Measurements from ENCODE around the gene HRAS.
"Not testable (repeated sequence)": the region's sequence is repeated elsewhere in the genome, so short reads cannot be mapped to it uniquely, and the experiment has no call there.

Gene HRAS

DNA sequence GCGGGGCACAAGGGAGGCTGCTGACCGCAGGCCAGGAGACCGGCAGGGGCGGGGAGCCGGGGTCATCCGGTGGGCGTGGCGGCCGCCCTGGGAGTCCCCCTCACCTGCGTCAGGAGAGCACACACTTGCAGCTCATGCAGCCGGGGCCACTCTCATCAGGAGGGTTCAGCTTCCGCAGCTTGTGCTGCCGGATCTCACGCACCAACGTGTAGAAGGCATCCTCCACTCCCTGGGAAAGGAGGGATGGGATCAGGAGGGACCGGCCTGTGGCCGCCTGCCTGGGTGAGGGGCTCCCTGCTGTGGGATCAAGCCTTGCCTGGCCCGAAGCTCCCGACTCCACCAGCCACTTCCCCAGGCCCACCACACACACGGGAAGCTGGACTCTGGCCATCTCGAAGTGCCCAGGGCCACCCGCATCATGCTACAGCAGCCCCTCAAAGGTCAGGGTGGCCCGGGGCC is 2.8 kb downstream of the HRAS start:
- no peak for DNase-seq

DNA sequence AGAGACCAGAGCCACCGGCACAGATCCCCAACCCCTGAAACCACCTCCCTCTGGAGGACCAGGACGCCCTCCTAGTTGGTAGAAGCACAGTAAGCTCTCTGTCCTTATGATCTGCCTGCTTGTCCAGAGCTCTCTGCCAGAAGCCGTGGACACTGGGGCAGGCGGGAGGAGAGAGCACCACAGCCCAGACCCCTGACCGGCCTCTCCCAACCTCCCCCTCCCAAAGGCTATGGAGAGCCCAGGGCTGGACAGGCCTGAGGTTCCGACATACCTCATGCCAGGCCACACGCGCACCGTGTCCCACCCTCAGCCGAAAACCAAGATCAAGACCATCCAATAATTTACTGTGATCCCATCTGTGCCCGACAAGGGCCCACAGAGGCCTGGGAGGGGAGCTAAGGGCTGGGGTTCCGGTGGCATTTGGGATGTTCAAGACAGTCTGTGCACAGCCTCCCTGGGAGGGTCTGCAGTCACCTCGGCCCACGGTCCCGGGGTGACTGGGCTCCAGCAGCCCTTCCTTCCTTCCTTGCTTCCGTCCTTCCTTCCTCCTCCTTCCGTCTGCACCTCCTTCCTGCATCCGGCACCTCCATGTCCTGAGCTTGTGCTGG is 3.4 kb downstream of the HRAS start:
- no peak for DNase-seq

DNA sequence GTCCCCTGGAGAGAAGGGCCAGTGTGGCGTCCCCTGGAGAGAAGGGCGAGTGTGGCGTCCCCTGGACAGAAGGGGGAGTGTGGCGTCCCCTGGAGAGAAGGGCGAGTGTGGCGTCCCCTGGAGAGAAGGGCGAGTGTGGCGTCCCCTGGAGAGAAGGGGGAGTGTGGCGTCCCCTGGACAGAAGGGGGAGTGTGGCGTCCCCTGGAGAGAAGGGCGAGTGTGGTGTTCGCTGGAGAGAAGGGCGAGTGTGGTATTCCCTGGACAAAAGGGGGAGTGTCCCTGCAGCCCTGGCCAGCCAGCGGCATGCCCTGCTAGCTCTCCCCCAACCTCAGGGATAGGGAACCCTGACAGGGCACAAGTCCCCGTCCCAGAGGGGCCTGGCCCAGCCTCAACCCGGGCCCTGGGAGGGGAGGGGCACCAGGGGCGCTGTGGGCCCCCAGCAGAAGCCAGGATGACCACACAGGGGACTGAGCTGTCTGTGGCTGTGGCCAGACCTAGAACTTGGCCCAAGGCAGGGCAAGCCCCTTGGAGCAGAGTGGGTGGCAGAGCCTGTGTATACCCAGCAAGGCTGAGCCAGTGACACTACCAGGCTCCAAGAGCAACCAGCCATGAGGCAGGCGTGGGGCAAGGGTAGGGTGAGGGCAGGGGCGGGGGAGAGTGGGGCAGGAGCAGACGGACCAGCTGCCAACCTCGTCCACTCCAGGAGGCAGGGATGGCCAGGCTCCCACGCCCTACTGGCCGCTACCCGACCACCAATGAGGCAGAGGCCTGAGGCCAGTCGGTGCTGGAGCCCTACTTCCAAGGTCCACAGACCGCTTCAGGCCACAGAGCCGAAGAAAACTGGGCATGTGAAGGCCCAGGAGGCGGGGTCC is 4.2 kb downstream of the HRAS start:
- DNase-seq = no peak

- no peak for DNase-seq
Measured at GRCh38 chr11:529728-530411, 5.5 kb downstream of the HRAS start.

DNA sequence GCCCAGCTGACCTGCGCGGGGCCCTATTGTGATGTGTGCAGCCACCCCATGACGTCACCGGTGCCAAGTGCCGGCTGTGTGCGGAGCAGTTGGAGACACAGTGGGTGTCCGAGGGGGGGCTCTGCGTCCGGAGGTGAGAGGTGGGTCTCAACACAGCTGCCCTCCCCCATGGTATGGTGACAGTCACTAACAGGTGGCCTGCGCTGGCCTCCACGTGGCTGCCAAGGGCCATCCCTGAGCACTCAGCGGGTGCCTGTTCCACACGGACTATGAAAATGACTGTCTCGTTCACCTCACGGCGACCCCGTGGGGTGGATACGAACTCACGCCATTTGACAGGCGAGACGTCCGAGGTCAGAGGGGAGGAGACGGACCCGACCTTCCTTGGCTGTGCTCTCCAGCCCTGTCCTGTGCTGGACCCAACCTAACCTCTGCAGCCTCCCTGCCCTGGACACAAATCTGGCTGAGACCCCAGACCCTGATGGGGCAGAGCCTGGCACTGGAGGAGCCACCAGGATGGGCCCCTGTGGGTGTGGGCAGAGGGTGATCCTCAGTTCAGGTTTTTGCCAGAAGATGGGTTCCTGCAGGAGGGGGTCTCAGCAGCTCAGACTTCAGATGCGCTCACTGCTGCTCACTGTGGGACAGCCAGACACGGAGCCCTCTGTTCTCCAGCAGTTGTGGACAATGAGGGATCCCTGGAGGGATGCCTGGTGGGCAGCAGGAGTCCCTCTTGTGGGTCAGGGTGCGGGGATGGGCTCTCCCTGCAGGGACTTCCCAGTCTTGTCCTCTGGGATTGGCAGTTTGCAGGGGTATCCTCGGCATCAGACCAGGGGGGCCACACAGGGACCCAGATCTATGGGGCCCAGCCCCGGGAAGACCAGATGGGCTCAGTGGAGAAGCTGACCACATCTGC is 6.3 kb downstream of the HRAS start:
- DNase-seq = no peak

- DNase-seq = no peak
Measured at GRCh38 chr11:528166-528814, 7.1 kb downstream of the HRAS start.

DNA sequence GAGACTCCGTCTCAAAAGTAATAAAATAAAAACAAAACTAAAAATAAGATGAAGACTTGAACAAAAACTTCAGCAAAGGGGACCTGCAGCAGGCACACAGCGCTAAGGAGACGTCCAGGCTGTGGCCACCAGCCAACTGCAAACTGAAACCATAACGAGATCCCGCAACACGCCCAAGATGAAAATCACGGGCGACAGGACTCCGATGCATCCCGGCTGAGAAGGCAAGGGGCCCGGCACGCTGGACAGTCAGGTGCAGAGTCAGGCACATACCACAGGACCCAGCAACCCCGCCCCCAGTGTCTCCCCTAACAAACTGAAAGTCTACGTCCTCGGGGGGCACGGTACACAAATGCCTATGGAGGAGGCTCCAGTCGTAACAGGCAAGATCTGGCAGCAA is 9.2 kb downstream of the HRAS start:
- DNase-seq = no peak

DNA sequence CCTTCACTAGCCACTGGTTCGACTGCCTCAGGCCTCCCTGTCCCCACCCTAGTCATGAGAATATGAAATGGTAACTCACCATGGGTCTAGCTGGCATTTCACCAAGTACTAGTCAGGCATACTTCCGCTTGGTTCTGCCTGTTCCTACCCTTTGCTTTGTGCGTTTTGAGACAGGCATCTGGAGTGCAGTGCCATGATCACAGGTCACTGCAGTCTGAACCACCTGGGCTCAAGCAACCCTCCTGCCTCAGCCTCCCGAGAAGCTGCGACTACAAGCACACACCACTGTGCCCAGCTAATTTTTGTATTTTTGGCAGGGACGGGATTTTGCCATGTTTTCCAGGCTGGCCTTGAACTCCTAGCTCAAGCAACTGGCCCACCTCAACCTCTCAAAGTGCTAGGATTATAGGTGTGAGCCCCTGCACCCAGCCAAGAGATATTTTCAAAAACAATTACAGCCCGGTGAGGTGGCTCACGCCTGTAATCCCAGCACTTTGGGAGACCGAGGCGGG is 14.1 kb downstream of the HRAS start:
- DNase-seq = no peak

GRCh38 chr11:520428-521176 is 14.8 kb downstream of the HRAS start:
- DNase-seq = no peak

- no peak for DNase-seq
Measured at GRCh38 chr11:518463-519202, 16.7 kb downstream of the HRAS start.

- DNase-seq = not testable (repeated sequence)
Measured at GRCh38 chr11:516918-517685, 18.3 kb downstream of the HRAS start.

DNA sequence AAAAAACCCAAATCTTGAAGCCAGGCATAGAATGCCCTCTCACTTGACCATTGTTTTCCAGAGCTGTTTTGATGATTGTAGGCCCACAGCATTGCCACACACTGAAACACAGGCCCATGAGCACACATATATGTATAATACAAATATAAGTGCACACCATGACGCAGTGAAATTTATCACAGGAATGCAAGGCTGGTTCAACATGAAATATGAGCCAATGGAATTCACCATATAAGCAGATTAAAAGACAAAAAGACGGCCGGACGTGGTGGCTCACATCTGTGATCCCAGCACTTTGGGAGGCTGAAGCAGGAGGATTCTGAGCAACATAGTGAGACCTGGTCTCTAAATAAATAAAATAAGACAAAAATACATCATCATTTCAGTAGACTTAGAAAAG is 19.0 kb downstream of the HRAS start:
- no peak for DNase-seq

DNA sequence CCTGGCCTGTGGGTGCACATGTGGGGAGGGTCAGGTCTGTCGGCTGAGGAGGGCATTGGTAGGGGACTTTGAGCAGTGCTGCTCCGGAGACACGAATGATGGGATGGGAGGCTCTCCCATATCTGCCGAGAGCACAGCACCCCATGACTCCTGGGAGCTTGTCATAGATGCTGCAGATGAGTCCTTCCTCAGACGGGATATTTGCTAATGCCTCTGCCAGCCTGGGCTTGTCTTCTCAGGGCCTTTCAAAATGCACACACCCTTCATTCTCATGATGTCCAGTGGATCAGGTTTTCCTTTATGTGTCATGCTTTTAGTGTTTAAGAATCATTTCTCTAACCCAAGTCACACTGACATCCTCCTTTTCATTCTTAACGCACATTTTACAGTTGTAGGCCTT is 20.2 kb downstream of the HRAS start:
- DNase-seq = no peak

GRCh38 chr11:514606-515005 is 20.8 kb downstream of the HRAS start:
- DNase-seq = no peak

DNA sequence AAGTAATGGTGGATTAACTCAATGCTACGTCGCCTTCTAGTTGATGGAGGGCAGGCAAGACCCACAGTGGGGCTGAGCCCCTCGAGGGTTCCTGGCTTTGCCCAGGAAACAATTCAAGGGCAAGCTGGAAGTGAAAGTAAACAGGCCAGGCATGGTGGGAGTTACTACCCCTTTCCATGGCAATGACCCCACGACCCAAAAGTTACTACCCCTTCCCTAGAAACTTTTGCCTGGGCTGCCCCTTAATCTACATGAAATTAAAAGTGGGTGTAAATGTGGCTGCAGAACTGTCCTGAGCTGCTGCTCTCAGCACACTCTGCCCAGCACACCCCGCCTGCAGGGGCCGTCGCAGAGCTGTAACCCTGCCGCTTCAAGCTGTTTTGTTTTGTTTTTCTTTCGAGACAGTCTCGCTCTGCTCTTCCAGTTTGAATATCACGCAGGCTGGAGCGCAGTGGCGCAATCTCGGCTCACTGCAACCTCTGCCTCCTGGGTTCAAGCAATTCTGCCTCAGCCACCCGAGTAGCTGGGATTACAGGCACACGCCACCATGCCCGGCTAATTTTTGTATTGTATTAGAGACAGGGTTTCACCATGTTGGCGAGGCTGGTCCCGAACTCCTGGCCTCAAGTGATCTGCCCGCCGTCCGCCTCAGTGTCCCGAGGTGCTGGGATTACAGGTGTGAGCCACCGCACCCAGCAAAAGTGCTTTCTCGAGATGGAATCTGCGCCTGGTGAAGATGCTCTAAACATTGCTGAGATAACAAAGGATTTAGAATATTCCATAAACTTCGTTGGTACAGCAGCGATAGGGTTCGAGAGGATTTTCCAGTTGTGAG is 22.4 kb downstream of the HRAS start:
- no peak for DNase-seq

GRCh38 chr11:508956-509355 is 26.4 kb downstream of the HRAS start:
- DNase-seq = no peak

GRCh38 chr11:507727-508515 is 27.5 kb downstream of the HRAS start:
- no peak for DNase-seq
